Sigmoid colon (tissue), 4 donors: ENCODE results near the gene RRP1B.

Source experiments
- EP300 ChIP-seq, 4 donors: sonication (generic); formaldehyde crosslinking; IDR thresholded peaks; one replicate each; pipeline ENCODE4 v1.6.1; 2017; ENCODE audit warnings: antibody characterized with exemption in 4 of 4
- POLR2A ChIP-seq, 2 donors: fragments of 450-650 bp; IDR thresholded peaks; one replicate each; pipeline ENCODE4 v1.6.1; 2016; ENCODE audit warnings: antibody characterized with exemption in 2 of 2, mild to moderate bottlenecking in 2 of 2, moderate library complexity in 2 of 2
- POLR2AphosphoS5 ChIP-seq, 4 donors: sonication (generic); formaldehyde crosslinking; IDR thresholded peaks; one replicate each; pipeline ENCODE4 v1.6.1; 2017; ENCODE audit warnings: antibody characterized with exemption in 4 of 4
- TF ChIP-seq, protein P1 (sequence below), 4 experiments: fragments of 450-650 bp in 3 of 4; fragments of 200-600 bp in 1 of 4; IDR thresholded peaks; one replicate each; pipeline ENCODE4 v1.5.1; 2016 to 2019; ENCODE audit warnings: antibody characterized with exemption in 4 of 4, mild to moderate bottlenecking in 3 of 4, moderate library complexity in 2 of 4

DNA sequence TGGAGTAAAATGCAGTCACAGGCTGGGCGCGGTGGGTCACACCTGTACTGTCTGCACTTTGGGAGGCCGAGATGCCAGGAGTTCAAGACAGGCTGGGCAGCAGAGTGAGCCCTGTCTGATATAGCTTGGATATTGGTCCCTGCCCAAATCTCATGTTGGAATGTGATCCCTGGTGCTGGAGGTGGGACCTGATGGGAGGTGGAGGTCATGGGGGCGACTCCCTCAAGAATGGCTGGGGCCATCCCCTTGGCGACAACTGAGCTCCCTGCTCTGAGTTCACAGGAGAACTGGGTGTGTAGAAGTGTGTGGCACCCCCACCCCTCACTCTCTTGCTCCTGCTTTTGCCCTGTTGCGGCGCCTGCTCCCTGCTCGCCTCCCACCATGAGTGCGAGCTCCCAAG, 48.1 kb downstream of the RRP1B start:
- TF ChIP-seq POLR2AphosphoS5 (IDR thresholded peaks at IDR 0.05): no peak
- TF ChIP-seq, protein P1, sequence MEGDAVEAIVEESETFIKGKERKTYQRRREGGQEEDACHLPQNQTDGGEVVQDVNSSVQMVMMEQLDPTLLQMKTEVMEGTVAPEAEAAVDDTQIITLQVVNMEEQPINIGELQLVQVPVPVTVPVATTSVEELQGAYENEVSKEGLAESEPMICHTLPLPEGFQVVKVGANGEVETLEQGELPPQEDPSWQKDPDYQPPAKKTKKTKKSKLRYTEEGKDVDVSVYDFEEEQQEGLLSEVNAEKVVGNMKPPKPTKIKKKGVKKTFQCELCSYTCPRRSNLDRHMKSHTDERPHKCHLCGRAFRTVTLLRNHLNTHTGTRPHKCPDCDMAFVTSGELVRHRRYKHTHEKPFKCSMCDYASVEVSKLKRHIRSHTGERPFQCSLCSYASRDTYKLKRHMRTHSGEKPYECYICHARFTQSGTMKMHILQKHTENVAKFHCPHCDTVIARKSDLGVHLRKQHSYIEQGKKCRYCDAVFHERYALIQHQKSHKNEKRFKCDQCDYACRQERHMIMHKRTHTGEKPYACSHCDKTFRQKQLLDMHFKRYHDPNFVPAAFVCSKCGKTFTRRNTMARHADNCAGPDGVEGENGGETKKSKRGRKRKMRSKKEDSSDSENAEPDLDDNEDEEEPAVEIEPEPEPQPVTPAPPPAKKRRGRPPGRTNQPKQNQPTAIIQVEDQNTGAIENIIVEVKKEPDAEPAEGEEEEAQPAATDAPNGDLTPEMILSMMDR (IDR thresholded peaks at IDR 0.05): no peak
- no peak for TF ChIP-seq POLR2A (IDR thresholded peaks at IDR 0.05)
- no peak for TF ChIP-seq EP300 (IDR thresholded peaks at IDR 0.05)
